GM23338 (cell line): ENCODE data around the gene SZRD1. TPM values are rescaled to one million over a fixed set of nuclear protein-coding genes. Genes with fewer than 3 reads are reported as not detected.

ENCODE experiments used
- ATAC-seq: fragments of 200-7000 bp; cut with Tn5 transposase; 3 replicates; pipeline ENCODE4 v1.9.1; 2020
- DNase-seq: peaks from one replicate; pipeline ENCODE4 v3.0.0-alpha.2; 2015; ENCODE audit warnings: low spot score
- H2AFZ ChIP-seq: fragments of 200-600 bp; sonication (generic); 2 replicates; pipeline ENCODE4 v1.8.0; 2016; ENCODE audit warnings: antibody characterized with exemption, mild to moderate bottlenecking, moderate library complexity
- H3F3A ChIP-seq: fragments of 200-600 bp; sonication (generic); replicated peaks from 2 replicates; pipeline ENCODE4 v1.8.0; 2017; ENCODE audit warnings: antibody characterized with exemption, mixed run types, low read depth
- H3K27ac ChIP-seq: fragments of 200-600 bp; sonication (generic); 2 replicates; pipeline ENCODE4 v1.6.1; 2016; ENCODE audit warnings: low read depth
- H3K27me3 ChIP-seq: fragments of 200-600 bp; sonication (generic); 2 replicates; pipeline ENCODE4 v1.8.0; 2016; ENCODE audit warnings: mild to moderate bottlenecking, mixed run types, moderate library complexity; ENCODE audit not compliant: insufficient read depth
- H3K36me3 ChIP-seq: fragments of 200-600 bp; sonication (generic); 2 replicates; pipeline ENCODE4 v1.8.0; 2016; ENCODE audit warnings: mild to moderate bottlenecking; ENCODE audit not compliant: insufficient read depth
- H3K4me1 ChIP-seq: fragments of 200-600 bp; sonication (generic); 2 replicates; pipeline ENCODE4 v1.8.0; 2016; ENCODE audit warnings: mild to moderate bottlenecking, moderate library complexity; ENCODE audit not compliant: insufficient read depth
- H3K4me2 ChIP-seq: fragments of 200-600 bp; sonication (generic); 2 replicates; pipeline ENCODE4 v1.7.1; 2017; ENCODE audit warnings: mixed run types
- H3K4me3 ChIP-seq: fragments of 200-600 bp; sonication (generic); 2 replicates; pipeline ENCODE4 v1.6.1; 2016; ENCODE audit warnings: mixed run types
- H3K79me2 ChIP-seq: fragments of 200-600 bp; sonication (generic); replicated peaks from 2 replicates; pipeline ENCODE4 v1.8.0; 2017; ENCODE audit warnings: mild to moderate bottlenecking; ENCODE audit not compliant: insufficient read depth
- H3K9me2 ChIP-seq: fragments of 200-600 bp; sonication (generic); 2 replicates; pipeline ENCODE4 v1.8.0; 2017; ENCODE audit not compliant: insufficient read depth
- H4K20me1 ChIP-seq: fragments of 200-600 bp; sonication (generic); replicated peaks from 2 replicates; pipeline ENCODE4 v1.8.0; 2017; ENCODE audit warnings: mild to moderate bottlenecking; ENCODE audit not compliant: insufficient read depth
- H3K27ac Mint-ChIP-seq: 2 replicates; pipeline ENCODE4 v1.8.0; 2020; ENCODE audit warnings: inconsistent platforms, mild to moderate bottlenecking, moderate library complexity, mixed read lengths
- H3K27me3 Mint-ChIP-seq: 3 replicates; pipeline ENCODE4 v1.8.0; 2022; ENCODE audit warnings: low read depth, mild to moderate bottlenecking, moderate library complexity, mixed read lengths, inconsistent platforms; ENCODE audit not compliant: insufficient read depth, poor library complexity
- H3K36me3 Mint-ChIP-seq: 3 replicates; pipeline ENCODE4 v1.8.0; 2021; ENCODE audit warnings: low read depth, mild to moderate bottlenecking, inconsistent platforms, moderate library complexity, mixed read lengths
- H3K4me1 Mint-ChIP-seq: 3 replicates; pipeline ENCODE4 v1.8.0; 2020; ENCODE audit warnings: mild to moderate bottlenecking, inconsistent platforms, mixed read lengths
- H3K4me3 Mint-ChIP-seq: 3 replicates; pipeline ENCODE4 v1.8.0; 2021; ENCODE audit warnings: moderate library complexity, mild to moderate bottlenecking, inconsistent platforms, mixed read lengths
- H3K9me3 Mint-ChIP-seq: 3 replicates; pipeline ENCODE4 v1.8.0; 2020; ENCODE audit warnings: moderate library complexity, mild to moderate bottlenecking, inconsistent platforms, mixed read lengths
- CREB1 ChIP-seq: fragments of 250-450 bp; sonication (Bioruptor Pico); IDR thresholded peaks from 2 replicates; pipeline ENCODE4 v1.5.0; 2020; ENCODE audit warnings: low read depth, mild to moderate bottlenecking, moderate library complexity
- CTCF ChIP-seq, 2 experiments: fragments of 200-600 bp in 1 of 2; sonication (generic) in 1 of 2; conservative IDR thresholded peaks; 2 replicates each; pipeline versions ENCODE4 v1.5.1 to v1.6.1; 2016 to 2017; ENCODE audit warnings: antibody characterized with exemption in 2 of 2, low read depth in 2 of 2, mild to moderate bottlenecking in 2 of 2, moderate library complexity in 1 of 2
- ETS1 ChIP-seq: IDR thresholded peaks from 2 replicates; pipeline ENCODE4 v1.6.1; 2016; ENCODE audit warnings: antibody characterized with exemption
- EZH2 ChIP-seq: fragments of 200-600 bp; sonication (generic); IDR thresholded peaks from one replicate; pipeline ENCODE4 v1.8.0; 2017; ENCODE audit warnings: antibody characterized with exemption, mild to moderate bottlenecking, low read depth; ENCODE audit not compliant: unreplicated experiment
- EZH2phosphoT487 ChIP-seq: fragments of 200-600 bp; sonication (generic); IDR thresholded peaks from one replicate; pipeline ENCODE4 v1.8.1; 2018; ENCODE audit warnings: antibody characterized with exemption; ENCODE audit not compliant: unreplicated experiment
- JUNB ChIP-seq: IDR thresholded peaks from one replicate; pipeline ENCODE4 v1.6.1; 2016; ENCODE audit warnings: antibody characterized with exemption; ENCODE audit not compliant: unreplicated experiment
- NANOG ChIP-seq: IDR thresholded peaks from 2 replicates; pipeline ENCODE4 v1.6.1; 2016; ENCODE audit warnings: antibody characterized with exemption, borderline replicate concordance
- POLR2AphosphoS5 ChIP-seq: IDR thresholded peaks from 2 replicates; pipeline ENCODE4 v1.6.1; 2016; ENCODE audit warnings: antibody characterized with exemption, low read depth
- REST ChIP-seq: IDR thresholded peaks from one replicate; pipeline ENCODE4 v1.6.1; 2018; ENCODE audit warnings: antibody characterized with exemption; ENCODE audit not compliant: unreplicated experiment
- STAT1 ChIP-seq: IDR thresholded peaks from one replicate; pipeline ENCODE4 v1.6.1; 2016; ENCODE audit warnings: antibody characterized with exemption; ENCODE audit not compliant: unreplicated experiment
- ZNF114 ChIP-seq: fragments of 250-450 bp; sonication (Bioruptor Pico); IDR thresholded peaks from 2 replicates; pipeline ENCODE4 v1.5.0; 2020; ENCODE audit warnings: mild to moderate bottlenecking, moderate library complexity
- ZNF331 ChIP-seq: fragments of 250-450 bp; sonication (Bioruptor Pico); IDR thresholded peaks from 2 replicates; pipeline ENCODE4 v1.5.0; 2020; ENCODE audit warnings: low read depth, mild to moderate bottlenecking, moderate library complexity
- polyA plus RNA-seq: library from polyadenylated mRNA; unstranded; fragments of >200 nt; fragmentation: Nextera tagmentation; extraction: Ambion mirVana; gene quantifications from 2 replicates; pipeline ENCODE4 v1.2.1, GENCODE V29; 2016
- total RNA-seq: library from RNA; depleted of rRNA; stranded (reverse); fragments of >200 nt; shearing (Covaris generic); gene quantifications from 2 replicates; pipeline ENCODE4 v1.2.3, GENCODE V29; 2014

SZRD1 gene
- total and polyA plus RNA-seq, 2 experiments from 2014 or later = 32.5 to 70.9 TPM

- no peak for ATAC-seq
- Histone ChIP-seq H3K27ac (no peak overlapping the region), H3K9me2 (0 out of 2 replicates have a peak, but pooled peaks cover 3% of the 10 kb centered on the region), H3K4me3 (no peak overlapping the region), H3K79me2 (peaks cover 98% of the 10 kb centered on the region), H3K27me3 (no peaks in the 10 kb centered on the region), H3K36me3 (no peaks in the 10 kb centered on the region), H4K20me1 (peaks cover 88% of the 10 kb centered on the region), H3F3A (no peaks in the 10 kb centered on the region), H2AFZ (no peak overlapping the region), H3K4me1 (peaks cover 38% of the 10 kb centered on the region), H3K4me2 (no peak overlapping the region)
- H3K36me3 Mint-ChIP-seq = peaks cover 7% of the 10 kb centered on the region; the same call in 1 of the 3 replicates
- DNase-seq = no peak
- no peak for TF ChIP-seq ZNF114 (CRISPR knock-in tag)
- TF ChIP-seq EZH2phosphoT487 = no peak
- no peak for TF ChIP-seq NANOG
- no peak for TF ChIP-seq CREB1 (CRISPR knock-in tag)
- no peak overlapping the region for H3K27ac Mint-ChIP-seq
- no peak overlapping the region for H3K4me3 Mint-ChIP-seq
- no peaks in the 10 kb centered on the region for H3K9me3 Mint-ChIP-seq
- H3K27me3 Mint-ChIP-seq = peaks cover 7% of the 10 kb centered on the region
- H3K4me1 Mint-ChIP-seq = peaks cover 58% of the 10 kb centered on the region
Measured at GRCh38 chr1:16387201-16388188, 20.5 kb downstream of the SZRD1 start.

- H3K4me1 Mint-ChIP-seq = peaks cover 54% of the 10 kb centered on the region
- ATAC-seq (no peak), DNase-seq (no peak)
- Histone ChIP-seq H4K20me1 (peaks cover 79% of the 10 kb centered on the region), H3K4me3 (no peak overlapping the region), H3F3A (no peaks in the 10 kb centered on the region), H2AFZ (no peak overlapping the region), H3K27me3 (no peaks in the 10 kb centered on the region), H3K79me2 (peaks cover 76% of the 10 kb centered on the region), H3K4me2 (peak overlapping the region; percentile 64; the same call in 1 of the 2 replicates), H3K27ac (0 out of 2 replicates have a peak overlapping the region, but pooled peaks have one; percentile 81), H3K9me2 (0 out of 2 replicates have a peak, but pooled peaks cover 3% of the 10 kb centered on the region), H3K36me3 (peaks cover 7% of the 10 kb centered on the region), H3K4me1 (peaks cover 23% of the 10 kb centered on the region)
- H3K4me3 Mint-ChIP-seq = no peak overlapping the region
- no peaks in the 10 kb centered on the region for H3K9me3 Mint-ChIP-seq
- peak overlapping the region; percentile 85 for H3K27ac Mint-ChIP-seq
- H3K36me3 Mint-ChIP-seq = peaks cover 35% of the 10 kb centered on the region
- H3K27me3 Mint-ChIP-seq = peaks cover 7% of the 10 kb centered on the region
- TF ChIP-seq JUNB (no peak), REST (no peak), ZNF114 (CRISPR knock-in tag) (no peak), ETS1 (no peak), EZH2 (no peak), CTCF (conservative IDR thresholded peaks at IDR 0.05; ENCODE audit: low read depth in 2 of 2) (no peak), ZNF331 (no peak), STAT1 (no peak), POLR2AphosphoS5 (no peak), CREB1 (CRISPR knock-in tag) (no peak)
Measured at GRCh38 chr1:16391411-16391810, 24.4 kb downstream of the SZRD1 start.
